IPS DF 4.7 (cell line): ENCODE data around the gene RASSF5.

Experiments
- DNase-seq: peaks from one replicate; pipeline ENCODE4 v3.0.0-alpha.2; 2013; ENCODE audit warnings: low spot score; ENCODE audit errors: extremely low read depth

Gene RASSF5

GRCh38 chr1:206507284-206508129, at the start of gene RASSF5:
TSS of gene RASSF5 (plus strand) at chr1:206507531. CDS start at chr1:206507603, 72 bp downstream.
- no peak for DNase-seq

GRCh38 chr1:206459703-206460102, 47.6 kb upstream of the RASSF5 start:
- no peak for DNase-seq

GRCh38 chr1:206460836-206461426, 46.4 kb upstream of the RASSF5 start:
- DNase-seq: no peak

- no peak for DNase-seq
These were observed 45.5 kb upstream of the RASSF5 start for GRCh38 chr1:206461602-206462455.

- no peak for DNase-seq
These were observed 44.2 kb upstream of the RASSF5 start for GRCh38 chr1:206463137-206463536.

- no peak for DNase-seq
These were observed 43.4 kb upstream of the RASSF5 start for GRCh38 chr1:206463911-206464310.

- no peak for DNase-seq
These were observed 42.8 kb upstream of the RASSF5 start for GRCh38 chr1:206464456-206464964.

GRCh38 chr1:206465951-206466350, 41.4 kb upstream of the RASSF5 start:
- no peak for DNase-seq

- no peak for DNase-seq
These were observed 40.3 kb upstream of the RASSF5 start for GRCh38 chr1:206466840-206467649.

- DNase-seq: no peak
These were observed 39.4 kb upstream of the RASSF5 start for GRCh38 chr1:206467915-206468314.

- no peak for DNase-seq
These were observed 38.8 kb upstream of the RASSF5 start for GRCh38 chr1:206468571-206468970.

GRCh38 chr1:206469411-206469932, 37.9 kb upstream of the RASSF5 start:
- no peak for DNase-seq

- DNase-seq: peak; percentile 33
These were observed 37.2 kb upstream of the RASSF5 start, which contains the start of gene IKBKE for GRCh38 chr1:206469933-206470691. TSS of gene IKBKE (plus strand) at chr1:206470476. CDS start at chr1:206473228, 2,752 bp downstream.

- no peak for DNase-seq
These were observed 36.5 kb upstream of the RASSF5 start for GRCh38 chr1:206470692-206471414.

- DNase-seq: no peak
These were observed 35.9 kb upstream of the RASSF5 start for GRCh38 chr1:206471415-206471801.

- DNase-seq: no peak
These were observed 35.3 kb upstream of the RASSF5 start for GRCh38 chr1:206472024-206472423.

GRCh38 chr1:206472454-206472853, 34.9 kb upstream of the RASSF5 start:
- no peak for DNase-seq

- no peak for DNase-seq
These were observed 34.4 kb upstream of the RASSF5 start for GRCh38 chr1:206472886-206473285.

- DNase-seq: no peak
These were observed 31.3 kb upstream of the RASSF5 start for GRCh38 chr1:206476058-206476457.
